ENCODE measurements around the gene RPS21.

- TF ChIP-seq CTCF (IDR thresholded peaks at IDR 0.05) (no peak), POLR2A (IDR thresholded peaks at IDR 0.05) (no peak)
Measured at GRCh38 chr20:62358171-62359042, 28.5 kb upstream of the RPS21 start.

Data from lower leg skin (tissue), 3 donors.